Bronchial epithelial cell (primary cell): ENCODE data around the gene PRKCE. TPM values are rescaled to one million over a fixed set of nuclear protein-coding genes. Genes with fewer than 3 reads are reported as not detected.

Experiments used
- DNase-seq: peaks from one replicate; pipeline ENCODE4 v3.0.0-alpha.2; 2010; ENCODE audit warnings: low read depth
- FAIRE-seq: peaks from 2 replicates; lab custom pipeline; 2011; peaks lifted over from hg19 to GRCh38; lab: Jason Lieb, UNC
- H3K27me3 ChIP-seq: 2 replicates; pipeline ENCODE4 v1.5.1; 2011; ENCODE audit warnings: low read length; ENCODE audit not compliant: control insufficient read depth, insufficient read depth
- H3K36me3 ChIP-seq: 2 replicates; pipeline ENCODE4 v1.5.1; 2011; ENCODE audit warnings: low read length; ENCODE audit not compliant: control insufficient read depth, insufficient read depth
- H3K4me3 ChIP-seq: 2 replicates; pipeline ENCODE4 v1.5.1; 2011; ENCODE audit warnings: mild to moderate bottlenecking, low read depth, low read length, control low read depth
- total RNA-seq: library from RNA; depleted of rRNA; stranded (reverse); fragments of >200 nt; gene quantifications from 2 replicates; pipeline ENCODE4 v1.2.1, GENCODE V29; 2014
- TF ChIP-seq, protein P1 (sequence below): IDR thresholded peaks from 2 replicates; pipeline ENCODE4 v1.5.1; 2011; ENCODE audit warnings: mild to moderate bottlenecking, moderate library complexity, low read length, control low read depth, inconsistent platforms; ENCODE audit not compliant: insufficient read depth, severe bottlenecking

Gene PRKCE
- total RNA-seq, 1 donor from 2014 or later: 6.3 TPM

DNA sequence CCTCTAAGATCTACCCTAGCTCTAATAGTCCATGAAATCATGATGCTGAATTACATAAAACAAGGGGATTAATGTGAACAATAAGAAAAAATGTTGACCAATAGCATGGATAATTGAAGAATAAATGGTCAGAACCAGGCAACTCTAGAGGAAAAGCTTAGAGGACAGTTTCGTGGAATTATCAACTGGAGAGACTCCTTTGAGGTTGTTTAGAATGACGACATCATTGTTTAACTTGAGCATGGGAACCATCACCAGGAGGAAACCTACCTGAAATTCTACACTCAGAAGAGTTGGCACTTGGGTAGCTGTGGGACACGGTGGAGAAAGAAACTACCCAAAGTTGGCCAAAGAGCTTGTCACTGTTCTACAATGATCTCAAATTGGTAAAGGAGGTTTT is 466.5 kb downstream of the PRKCE start:
- no peak for FAIRE-seq
- Histone ChIP-seq H3K36me3 (no peaks in the 10 kb centered on the region), H3K4me3 (no peak overlapping the region), H3K27me3 (no peaks in the 10 kb centered on the region)
- TF ChIP-seq, protein P1, sequence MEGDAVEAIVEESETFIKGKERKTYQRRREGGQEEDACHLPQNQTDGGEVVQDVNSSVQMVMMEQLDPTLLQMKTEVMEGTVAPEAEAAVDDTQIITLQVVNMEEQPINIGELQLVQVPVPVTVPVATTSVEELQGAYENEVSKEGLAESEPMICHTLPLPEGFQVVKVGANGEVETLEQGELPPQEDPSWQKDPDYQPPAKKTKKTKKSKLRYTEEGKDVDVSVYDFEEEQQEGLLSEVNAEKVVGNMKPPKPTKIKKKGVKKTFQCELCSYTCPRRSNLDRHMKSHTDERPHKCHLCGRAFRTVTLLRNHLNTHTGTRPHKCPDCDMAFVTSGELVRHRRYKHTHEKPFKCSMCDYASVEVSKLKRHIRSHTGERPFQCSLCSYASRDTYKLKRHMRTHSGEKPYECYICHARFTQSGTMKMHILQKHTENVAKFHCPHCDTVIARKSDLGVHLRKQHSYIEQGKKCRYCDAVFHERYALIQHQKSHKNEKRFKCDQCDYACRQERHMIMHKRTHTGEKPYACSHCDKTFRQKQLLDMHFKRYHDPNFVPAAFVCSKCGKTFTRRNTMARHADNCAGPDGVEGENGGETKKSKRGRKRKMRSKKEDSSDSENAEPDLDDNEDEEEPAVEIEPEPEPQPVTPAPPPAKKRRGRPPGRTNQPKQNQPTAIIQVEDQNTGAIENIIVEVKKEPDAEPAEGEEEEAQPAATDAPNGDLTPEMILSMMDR: no peak
- DNase-seq: peak; percentile 23

DNA sequence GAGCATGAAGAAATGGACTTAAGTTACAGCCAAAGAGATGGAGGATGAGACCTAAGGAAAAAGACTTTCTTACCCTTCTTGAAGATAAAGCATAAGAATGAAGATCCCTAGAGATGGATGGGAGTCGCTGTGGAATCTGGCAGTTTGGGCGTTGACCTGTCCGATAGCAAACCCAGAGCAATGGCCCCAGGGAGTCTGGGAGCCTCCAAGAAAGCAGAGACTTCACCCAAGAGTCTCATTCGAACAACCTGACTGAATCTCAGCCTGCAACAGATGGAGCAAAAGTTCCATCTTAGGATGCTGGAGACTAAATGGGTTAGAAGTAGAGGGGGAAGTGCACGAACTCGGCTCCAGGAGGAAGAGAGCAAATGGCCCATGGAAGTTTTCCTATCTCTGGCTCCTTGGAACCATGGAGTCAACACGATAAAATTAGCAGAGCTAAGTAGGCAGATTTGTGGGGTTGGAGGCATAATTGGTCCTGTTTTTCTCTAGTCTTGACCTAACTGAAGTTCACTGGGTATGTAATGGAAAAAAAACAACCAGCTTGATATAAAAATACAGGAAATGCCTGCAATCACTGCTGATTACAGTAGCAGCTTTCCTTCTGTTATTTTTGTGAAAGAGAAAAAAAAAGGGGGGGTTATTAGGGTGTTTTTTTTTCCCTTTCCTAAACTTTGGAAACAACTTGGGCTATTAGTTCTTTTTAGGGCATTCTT is 467.3 kb downstream of the PRKCE start:
- no peaks in the 10 kb centered on the region for H3K27me3 ChIP-seq
- no peaks in the 10 kb centered on the region for H3K36me3 ChIP-seq
- no peak overlapping the region for H3K4me3 ChIP-seq
- no peak for DNase-seq
- TF ChIP-seq, protein P1: no peak
- no peak for FAIRE-seq

DNA sequence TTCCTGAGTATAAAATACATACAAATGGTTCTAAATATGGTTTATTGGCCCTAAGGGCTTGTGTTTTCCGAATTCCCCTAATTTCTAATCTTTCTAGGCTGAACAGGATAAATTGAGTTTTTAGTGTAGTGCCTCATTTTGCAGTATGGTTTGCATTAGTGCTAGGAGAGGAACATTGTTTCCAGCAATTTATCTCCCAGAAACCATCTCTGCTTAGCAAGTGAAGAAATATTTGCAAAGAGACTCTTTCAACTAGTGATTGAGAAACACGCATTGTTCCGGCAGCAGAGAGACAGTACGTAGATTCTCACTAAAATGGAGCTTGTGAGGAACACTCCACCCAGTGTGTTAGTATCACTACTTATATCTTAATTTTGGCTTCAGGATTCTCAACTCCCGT is 468.0 kb downstream of the PRKCE start:
- DNase-seq (no peak), FAIRE-seq (no peak)

DNA sequence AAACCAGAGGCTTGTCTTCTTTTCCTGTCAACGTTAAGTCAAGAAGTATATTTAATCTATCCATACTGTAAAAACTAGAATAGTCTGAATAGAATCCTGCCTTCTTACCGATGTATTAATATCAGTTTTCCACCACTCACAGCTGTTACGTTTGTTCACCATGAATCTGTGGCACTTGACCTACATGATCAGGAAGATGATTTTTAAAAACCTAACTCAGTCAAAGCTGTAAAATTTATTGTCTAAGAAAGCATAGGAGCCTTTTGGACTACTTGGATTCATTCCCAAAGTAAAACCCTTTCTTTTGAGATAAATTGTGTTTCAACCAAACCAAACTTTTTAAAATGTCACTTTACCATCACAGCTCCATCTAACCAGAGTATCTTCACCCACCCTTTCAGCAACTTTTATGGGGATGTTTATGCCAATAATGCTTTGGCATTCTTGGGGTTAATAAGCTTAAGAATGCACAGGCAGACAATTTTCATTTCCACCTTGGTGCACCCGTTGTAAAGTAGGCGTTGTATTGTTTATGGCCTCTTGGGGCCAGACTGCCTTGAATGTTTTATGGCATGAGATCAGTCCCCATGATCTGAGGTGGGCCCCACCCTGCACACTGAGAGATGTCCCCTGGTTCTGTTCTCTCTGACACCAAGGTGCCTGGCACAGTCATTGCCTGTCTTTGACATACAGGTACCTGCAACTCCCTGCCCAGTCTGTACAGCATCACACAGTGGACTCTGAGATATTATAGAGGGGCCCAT is 469.5 kb downstream of the PRKCE start:
- Histone ChIP-seq H3K4me3 (no peak overlapping the region), H3K27me3 (no peaks in the 10 kb centered on the region), H3K36me3 (no peaks in the 10 kb centered on the region)
- no peak for DNase-seq
- TF ChIP-seq, protein P1: no peak
- FAIRE-seq: no peak

More for the DNA sequence above, 468.0 kb downstream of the PRKCE start:
- H3K36me3 ChIP-seq: no peaks in the 10 kb centered on the region
- H3K4me3 ChIP-seq: no peak overlapping the region
- H3K27me3 ChIP-seq: no peaks in the 10 kb centered on the region
- TF ChIP-seq, protein P1: no peak

DNA sequence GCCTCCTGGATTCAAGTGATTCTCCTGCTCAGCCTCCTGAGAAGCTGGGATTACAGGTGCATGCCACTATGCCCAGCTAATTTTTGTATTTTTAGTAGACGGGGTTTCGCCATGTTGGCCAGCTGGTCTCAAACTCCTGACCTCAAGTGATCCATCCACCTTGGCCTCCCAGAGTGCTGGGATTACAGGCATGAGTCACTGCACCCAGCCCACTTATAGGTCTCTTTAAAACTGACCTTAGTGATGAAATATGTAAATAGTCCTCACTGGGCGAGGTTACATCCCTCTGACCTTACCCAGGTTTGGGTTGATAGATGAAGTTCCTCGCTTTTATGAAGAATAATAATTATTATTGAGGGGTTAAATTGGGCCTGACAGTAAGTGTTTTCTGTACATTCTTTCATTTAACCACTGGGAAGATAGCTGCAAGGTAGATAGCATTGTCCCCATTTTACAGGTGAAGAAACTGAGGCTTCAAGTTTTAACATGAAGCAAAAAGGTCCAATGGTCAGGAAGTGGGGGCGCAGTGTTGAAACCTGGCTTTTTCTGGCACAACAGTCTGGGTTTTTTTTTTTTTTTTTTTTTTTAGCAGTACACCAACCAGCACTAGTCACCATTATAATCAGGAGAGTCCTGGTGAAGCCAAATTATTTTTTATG is 471.0 kb downstream of the PRKCE start:
- no peaks in the 10 kb centered on the region for H3K27me3 ChIP-seq
- TF ChIP-seq, protein P1: no peak
- H3K36me3 ChIP-seq: no peaks in the 10 kb centered on the region
- H3K4me3 ChIP-seq: no peak overlapping the region
- FAIRE-seq (no peak), DNase-seq (no peak)
